Stimulated activated naive CD8-positive, alpha-beta T cell treated with anti-CD3 and anti-CD28 coated beads, Interleukin-15, Interleukin-2, amounts not matched to agents 100 U/mL and 50 U/mL, for 24 hours (primary cell): ENCODE measurements around the gene CLEC2A.
A peak's percentile ranks its signal among the peaks of the same experiment; 100 is the strongest.
"Not testable (repeated sequence)": the region's sequence is repeated elsewhere in the genome, so short reads cannot be mapped to it uniquely, and the experiment has no call there.

Source experiments
- ATAC-seq: fragments of 150-1000 bp; cut with Tn5 transposase; one replicate; pipeline ENCODE4 v1.10.0; 2021
- DNase-seq: peaks from one replicate; pipeline ENCODE4 v3.0.0; 2021

CLEC2A gene

GRCh38 chr12:9881246-9881645 lies 50.9 kb downstream of the CLEC2A start, which contains the start of gene KLRF2:
Gene KLRF2, plus strand, starts transcription at chr12:9881489. Its CDS starts 107 bp downstream, at chr12:9881596.
- DNase-seq: no peak
- no peak for ATAC-seq

DNA sequence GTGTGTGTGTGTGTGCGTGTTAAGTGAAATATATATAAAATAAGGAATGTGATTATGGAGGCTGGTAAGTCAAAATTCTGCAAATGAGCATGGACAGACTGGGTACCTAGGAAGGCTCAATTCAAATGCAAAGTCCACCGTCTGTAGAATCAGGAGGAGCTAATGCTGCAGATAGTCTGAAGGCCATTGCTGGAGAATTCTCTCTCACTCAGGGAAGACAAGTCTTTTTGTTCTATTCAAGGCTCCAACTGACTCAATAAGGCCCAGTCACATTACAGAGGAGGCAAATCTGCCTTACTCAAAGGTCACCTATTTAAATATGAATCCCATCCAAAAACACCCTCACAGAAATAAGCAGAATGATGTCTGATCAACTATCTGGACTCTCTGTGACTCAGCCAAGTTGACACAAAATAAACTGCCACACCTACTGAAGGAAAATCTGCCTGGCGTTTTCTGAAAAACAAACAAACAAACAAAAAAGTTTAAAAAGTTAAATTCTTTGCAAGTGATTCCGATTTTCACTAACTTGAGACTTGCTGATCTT lies 51.6 kb downstream of the CLEC2A start:
- ATAC-seq: no peak
- no peak for DNase-seq

DNA sequence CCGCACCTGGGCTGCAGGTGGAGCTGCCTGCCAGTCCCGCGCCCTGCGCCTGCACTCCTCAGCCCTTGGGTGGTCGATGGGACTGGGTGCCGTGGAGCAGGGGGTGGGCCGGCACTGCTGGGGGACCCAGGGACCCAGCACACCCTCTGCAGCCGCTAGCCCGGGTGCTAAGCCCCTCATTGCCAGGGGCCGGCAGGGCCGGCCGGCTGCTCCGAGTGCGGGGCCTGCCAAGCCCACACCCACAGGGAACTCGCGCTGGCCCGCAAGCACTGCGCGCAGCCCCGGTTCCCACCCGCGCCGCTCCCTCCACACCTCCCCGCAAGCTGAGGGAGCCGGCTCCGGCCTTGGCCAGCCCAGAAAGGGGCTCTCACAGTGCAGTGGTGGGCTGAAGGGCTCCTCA lies 56.0 kb downstream of the CLEC2A start:
- ATAC-seq, DNase-seq: not testable (repeated sequence)

GRCh38 chr12:9872742-9873141 lies 59.4 kb downstream of the CLEC2A start:
- ATAC-seq (no peak), DNase-seq (no peak)

- DNase-seq (no peak), ATAC-seq (peak; percentile 56)
Measured at GRCh38 chr12:9872162-9872561, 60.0 kb downstream of the CLEC2A start.

- DNase-seq (no peak), ATAC-seq (no peak)
Measured at GRCh38 chr12:9870286-9870866, 61.8 kb downstream of the CLEC2A start.

- DNase-seq: peak; percentile 17
Measured at GRCh38 chr12:9869307-9870161, 62.6 kb downstream of the CLEC2A start, which contains the start of gene CLEC2B. Gene CLEC2B, minus strand, starts transcription at chr12:9869354.

DNA sequence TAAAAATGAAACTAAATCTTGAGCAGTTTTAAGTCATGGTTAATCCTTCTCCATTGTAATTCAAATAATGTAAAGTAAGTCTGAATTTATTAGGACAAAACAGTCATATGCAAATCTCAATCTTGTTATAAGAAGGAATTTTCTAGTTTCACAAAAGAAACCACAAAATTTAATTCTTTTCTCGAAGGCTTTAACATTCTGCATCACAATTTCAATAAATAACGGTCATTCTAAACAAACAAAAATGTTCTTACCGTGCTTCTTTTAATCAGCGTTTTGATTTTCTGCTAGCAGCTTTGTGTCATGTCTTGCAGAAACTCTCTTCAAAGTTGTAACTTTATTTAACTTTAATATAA lies 63.2 kb downstream of the CLEC2A start:
- DNase-seq (no peak), ATAC-seq (no peak)

More at GRCh38 chr12:9869307-9870161, 62.6 kb downstream of the CLEC2A start, which contains the start of gene CLEC2B:
- ATAC-seq: peak; percentile 51

- DNase-seq: no peak
- no peak for ATAC-seq
Measured at GRCh38 chr12:9868311-9868801, 63.8 kb downstream of the CLEC2A start.

DNA sequence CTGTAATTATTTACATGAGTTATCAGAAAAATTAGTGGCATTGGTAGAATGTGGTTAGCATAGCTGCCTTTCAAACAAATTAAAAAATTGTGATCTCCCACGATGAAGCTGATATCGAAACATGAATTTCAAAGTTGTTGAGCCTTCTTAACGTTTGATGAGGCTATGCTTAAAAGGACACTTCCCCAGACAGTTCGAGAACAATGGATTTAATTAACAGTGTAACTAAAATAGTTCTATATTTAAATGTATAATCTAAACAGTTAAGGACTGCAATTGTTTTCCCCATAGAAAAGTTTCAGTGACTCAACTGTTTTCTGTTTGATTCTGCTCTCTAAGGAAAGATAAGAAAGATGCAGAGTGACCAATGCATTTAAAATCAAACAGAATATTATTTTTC lies 64.6 kb downstream of the CLEC2A start:
- DNase-seq: no peak
- ATAC-seq: no peak

DNA sequence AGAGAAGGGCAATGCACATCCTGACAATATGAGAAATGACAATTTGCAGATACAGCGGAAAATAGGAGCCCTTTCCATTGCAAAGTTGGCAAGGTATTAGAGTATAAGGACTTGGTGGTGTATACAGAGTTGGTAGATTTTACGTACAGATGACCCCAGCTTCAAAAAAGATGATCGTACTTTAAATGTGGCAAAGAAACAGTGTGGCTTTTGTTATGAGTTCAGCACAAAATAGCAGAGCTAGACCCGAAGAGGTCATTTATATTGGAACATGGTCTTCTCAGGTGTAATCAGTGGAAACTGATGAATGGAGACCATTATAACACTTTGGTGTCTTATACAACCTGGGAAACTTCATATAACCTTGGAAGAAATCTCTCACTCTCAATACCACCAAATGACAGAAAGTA lies 65.3 kb downstream of the CLEC2A start:
- no peak for DNase-seq
- no peak for ATAC-seq

- no peak for DNase-seq
- ATAC-seq: peak; percentile 64
Measured at GRCh38 chr12:9864913-9865675, 67.1 kb downstream of the CLEC2A start.
